ENCODE results near the gene RASA4B.
"Not testable (repeated sequence)": the region's sequence is repeated elsewhere in the genome, so short reads cannot be mapped to it uniquely, and the experiment has no call there.

RASA4B gene

DNA sequence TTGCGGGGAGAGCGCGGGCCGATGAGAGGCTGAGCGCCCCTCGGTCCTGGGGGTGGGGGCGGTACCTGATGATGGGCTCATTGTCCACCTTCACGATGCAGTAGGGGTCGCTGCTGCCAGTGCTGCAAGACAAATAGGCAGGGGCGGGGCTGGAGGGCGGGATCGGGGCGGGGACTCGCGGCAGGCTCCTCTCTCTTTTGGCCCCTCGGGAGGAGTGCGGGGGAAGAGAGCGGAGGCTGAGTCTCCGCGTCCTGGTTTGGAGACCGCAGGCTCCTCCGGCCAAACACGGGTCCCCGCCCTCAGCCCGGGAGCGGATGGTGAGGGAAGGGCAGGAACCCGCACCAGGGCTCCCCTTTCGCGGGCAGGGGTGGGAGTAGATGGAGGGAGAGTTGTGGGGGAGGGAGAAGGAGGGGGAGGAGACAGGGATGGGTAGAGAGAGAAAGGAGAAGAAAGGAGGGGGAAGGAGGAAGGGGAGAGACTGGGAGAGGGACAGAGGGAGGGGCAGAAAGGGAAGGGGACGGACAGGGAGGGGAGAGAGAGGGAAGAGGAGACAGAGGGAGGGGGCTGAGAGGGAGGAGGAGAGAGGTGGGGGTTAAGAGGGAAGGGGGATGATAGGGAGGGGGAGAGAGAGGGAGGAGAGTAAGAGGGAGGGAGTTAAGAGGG, 5.6 kb downstream of the RASA4B start:
- not testable (repeated sequence) for DNase-seq (ENCODE audit: low read depth in 2 of 2)

DNA sequence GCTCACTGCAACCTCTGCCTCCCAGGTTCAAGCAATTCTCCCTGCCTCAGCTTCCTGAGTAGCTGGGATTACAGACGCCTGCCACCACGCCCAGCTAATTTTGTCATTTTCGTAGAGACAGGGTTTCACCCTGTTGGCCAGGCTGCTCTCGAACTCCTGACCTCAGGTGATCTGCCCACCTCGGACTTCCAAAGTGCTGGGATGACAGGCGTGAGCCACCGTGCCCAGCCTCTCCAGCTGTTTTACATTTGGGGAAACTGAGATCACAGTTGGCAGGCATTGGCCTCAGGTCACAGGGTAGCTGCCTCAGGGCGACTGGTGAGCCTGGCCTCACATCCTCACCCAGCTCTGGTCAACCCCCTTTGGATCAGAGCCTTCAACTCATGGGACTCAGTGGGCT, 7.0 kb downstream of the RASA4B start:
- DNase-seq (ENCODE audit: low read depth in 2 of 2), result not testable (repeated sequence)

DNA sequence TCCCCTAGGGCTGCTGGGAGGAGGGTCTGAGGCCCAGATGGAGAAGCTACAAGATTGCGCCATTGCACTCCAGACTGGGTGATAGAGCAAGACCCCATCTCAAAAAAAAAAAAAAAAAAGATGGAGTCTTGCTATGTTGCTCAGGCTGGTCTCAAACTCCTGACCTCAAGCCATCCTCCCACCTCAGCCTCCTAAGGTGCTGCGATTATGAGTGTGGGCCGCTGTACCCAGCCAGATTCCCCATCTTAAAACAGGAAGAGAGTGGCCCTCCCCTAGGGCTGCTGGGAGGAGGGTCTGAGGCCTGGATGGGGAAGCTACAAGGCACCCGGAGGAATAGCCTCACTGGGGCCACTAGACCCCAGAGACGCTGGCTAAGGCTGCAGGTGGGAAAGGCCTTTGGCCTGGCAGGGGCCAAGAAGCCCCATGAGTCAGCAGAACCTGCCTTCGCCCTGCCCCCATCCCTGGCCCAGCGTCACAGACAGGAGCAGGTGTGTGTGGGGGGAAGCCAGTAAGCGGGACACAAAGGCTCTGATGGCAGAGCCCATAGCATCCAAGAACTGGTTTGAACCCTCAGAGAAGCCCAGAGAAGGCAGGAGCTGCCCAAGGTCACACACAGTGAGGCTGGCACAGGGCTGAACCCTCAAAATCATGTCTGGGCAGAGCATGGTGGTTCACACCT, 10.0 kb downstream of the RASA4B start:
- not testable (repeated sequence) for DNase-seq (ENCODE audit: low read depth in 2 of 2)

DNA sequence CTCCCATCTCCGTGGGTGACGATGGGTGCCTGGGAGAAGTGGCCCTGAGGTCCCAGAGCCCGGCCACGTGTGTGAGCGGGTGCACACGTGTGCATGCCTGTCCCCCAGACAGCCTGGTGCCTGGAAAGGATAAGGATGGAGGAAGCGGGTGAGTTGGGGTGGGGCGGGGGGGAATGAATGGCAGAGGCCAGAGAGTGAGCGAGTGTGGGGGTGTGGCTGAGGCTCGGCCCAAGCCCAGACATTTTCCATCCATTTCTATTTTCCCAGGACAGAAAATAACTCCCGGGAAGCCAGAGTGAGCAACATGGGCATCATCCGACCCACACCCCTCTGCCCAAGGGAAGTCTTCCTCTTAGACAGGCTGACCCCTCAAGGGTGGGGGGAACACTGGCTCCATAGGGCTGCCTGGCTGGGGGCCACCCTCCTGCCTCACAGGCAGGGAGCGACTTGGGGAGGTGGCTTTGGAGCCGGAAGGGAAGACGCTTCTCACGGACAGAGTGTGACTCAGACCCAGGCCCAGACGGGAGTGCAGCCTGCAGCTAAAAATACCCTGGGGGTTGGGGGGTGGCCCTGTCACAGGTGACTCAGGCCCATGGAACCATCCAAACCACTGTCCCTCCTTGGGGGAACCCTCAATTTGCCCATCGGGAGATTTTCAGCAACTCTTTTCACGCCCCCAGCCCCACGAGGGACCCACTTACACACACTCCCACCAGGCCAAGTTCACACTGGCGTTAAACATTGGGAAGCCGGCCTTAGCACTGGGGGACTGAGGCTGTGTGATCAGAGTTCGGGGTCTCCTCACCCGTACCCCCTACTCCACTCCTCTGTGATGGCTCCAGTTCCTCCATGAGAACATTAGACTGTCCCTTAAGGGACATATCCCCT, 12.0 kb downstream of the RASA4B start:
- not testable (repeated sequence) for DNase-seq (ENCODE audit: low read depth in 2 of 2)

DNA sequence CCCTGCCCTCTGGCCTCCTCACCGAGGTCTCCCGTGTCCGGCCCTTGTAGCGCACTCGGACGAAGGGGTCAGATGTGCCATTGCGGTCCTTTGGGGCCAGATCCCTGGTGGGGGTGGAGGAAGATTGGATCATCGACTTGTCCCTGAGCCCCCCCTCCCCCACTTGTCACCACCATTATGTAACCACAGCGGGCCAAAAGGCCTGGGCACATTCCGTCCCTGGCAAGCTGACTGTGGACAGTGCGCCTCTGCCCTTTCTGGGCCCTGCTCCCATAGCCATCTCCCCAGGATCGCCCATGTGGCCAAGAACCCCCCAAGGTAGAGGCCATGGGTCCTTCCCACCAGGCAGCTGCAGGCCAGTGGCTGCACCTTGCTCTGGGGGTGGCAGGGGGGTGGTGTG, 14.4 kb downstream of the RASA4B start:
- DNase-seq (ENCODE audit: low read depth in 2 of 2), result not testable (repeated sequence)

DNA sequence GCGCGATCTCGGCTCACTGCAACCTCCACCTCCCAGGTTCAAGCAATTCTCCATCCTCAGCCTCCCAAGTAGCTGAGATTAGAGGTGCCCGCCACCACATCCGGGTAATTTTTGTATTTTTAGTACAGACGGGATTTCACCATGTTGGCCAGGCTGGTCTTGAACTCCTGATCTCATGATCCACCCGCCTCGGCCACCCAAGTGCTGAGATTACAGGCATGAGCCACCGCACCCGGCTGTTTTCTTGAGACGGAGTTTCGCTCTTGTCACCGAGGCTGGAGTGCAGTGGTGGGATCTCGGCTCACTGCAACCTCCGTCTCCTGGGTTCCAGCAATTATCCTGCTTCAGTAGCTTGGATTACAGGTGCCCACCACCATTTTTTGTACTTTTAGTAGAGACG, 19.3 kb downstream of the RASA4B start:
- DNase-seq (ENCODE audit: low read depth in 2 of 2), result not testable (repeated sequence)

DNA sequence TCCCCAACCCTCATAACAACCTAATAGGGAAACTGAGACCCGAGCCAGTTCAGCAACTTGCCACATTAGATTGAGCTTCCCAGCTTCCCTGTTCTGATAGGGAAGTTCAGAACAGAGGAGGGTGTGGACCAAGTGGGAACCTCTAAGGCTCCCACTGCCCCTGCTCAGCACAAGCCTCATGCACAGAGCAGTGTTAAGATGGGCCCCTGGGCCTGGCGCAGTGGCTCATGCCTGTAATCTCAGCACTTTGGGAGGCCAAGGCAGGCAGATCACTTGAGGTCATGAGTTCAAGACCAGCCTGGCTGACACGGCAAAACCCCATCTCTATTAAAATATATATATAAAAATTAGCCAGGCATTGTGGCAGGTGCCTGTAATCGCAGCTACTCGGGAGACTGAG, 20.3 kb downstream of the RASA4B start:
- DNase-seq (ENCODE audit: low read depth in 2 of 2), result not testable (repeated sequence)

DNA sequence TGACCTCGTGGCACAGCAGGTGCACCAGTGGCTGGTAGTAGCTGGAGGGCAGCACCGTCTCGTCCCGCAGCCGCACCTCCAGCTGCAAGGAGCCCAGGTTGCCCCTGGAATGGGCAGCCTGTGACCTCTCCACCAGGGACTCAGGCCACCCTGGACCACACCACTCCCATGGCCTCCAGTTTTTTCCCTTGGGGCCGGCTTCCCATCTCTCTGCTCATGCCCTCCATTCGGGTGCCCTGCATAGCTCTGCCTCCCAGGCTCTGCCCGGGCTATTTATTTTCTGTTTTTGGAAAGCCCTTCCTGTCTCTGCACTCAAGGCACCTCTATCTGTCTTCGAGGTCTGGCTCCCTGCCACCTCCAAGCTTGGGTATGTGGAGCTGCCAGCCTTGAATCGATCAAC, 20.7 kb downstream of the RASA4B start:
- DNase-seq (ENCODE audit: low read depth in 2 of 2), result not testable (repeated sequence)

DNA sequence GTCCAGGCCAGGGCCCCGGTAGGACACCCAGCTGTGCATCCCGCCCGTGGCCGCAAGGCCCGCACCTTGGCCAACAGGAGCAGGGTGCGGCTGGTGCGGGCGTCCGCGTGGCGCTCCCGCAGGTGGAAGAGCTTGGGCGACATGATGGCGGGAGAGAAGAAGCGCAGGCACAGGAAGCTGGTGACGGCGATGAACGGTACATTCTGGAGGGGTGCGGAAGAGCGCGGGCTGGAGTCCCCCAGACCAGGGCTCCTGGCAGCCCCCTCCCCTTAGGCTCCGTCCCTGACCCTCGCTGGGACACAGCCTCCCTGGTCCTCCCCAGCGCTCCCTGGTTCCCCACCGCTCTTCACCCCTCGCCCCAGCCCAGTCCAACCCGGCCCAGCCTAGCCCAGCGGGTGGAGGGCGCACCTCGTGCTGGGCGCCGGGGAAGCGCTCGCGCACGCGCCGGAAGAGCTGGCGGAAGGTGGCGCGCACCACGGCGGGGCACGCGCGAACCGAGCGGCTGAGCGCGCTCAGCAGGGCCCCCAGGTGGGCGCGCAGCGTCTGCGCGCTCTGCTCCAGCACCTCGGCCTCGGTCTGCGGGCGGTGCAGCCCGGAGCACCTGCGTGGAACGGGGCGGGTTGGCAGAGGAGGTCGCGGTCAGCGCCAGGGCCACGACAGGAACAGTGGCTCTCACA, 23.0 kb downstream of the RASA4B start:
- DNase-seq (ENCODE audit: low read depth in 2 of 2), result not testable (repeated sequence)

DNA sequence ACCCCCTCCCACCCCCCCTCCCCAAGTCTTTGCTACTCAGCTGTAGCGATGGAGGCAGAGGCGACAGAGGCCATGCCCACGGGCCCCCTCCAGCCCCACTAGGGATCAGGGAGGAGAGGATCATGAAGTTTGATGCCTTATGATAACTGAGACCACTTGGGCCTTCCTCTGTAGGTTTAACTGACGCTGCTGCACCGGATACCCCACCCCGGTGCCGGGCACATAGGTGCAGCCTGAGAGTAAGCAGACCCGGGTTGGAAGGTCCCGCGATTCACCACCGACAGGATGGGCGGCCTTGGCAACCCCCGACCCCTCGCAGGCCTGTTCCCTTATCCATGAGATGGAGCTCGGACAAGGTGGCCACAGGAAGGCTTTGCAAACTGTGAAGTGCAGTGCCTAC, 23.6 kb downstream of the RASA4B start:
- DNase-seq (ENCODE audit: low read depth in 2 of 2), result not testable (repeated sequence)

DNA sequence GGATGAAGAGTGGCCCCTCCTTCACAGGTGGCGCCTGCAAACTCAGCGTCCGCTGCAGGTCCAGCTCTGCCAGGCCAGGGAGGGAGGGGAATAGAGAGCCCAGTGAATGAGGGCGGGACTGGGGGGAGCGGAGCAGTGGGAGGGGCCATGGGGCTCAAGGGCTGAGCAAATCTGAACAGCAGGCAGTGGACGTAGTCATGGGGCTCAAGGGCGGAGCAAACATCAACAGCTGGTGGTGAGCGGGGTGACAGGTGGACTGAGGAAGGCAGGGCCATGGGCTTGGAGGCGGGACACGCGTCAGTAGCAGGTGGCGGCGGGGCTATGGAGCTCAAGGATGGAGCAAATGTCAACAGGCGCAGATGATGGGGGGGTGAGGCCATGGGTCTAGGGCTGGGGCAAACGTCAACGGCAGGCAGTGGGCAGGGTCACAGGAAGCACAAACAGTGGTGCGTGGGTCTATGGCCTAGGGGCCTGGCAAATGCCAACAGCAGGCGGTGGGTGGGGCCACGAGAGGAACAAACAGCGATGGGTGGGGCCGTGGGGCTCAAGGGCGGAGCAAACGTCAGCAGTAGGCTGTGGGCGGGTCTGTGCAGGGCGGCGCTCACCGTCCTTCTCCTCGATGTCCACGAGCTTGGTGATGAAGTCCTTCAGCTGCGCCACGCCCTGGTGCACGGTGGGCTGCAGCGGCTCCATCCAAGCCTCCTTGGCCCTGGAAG, 24.2 kb downstream of the RASA4B start:
- DNase-seq (ENCODE audit: low read depth in 2 of 2), result not testable (repeated sequence)

DNA sequence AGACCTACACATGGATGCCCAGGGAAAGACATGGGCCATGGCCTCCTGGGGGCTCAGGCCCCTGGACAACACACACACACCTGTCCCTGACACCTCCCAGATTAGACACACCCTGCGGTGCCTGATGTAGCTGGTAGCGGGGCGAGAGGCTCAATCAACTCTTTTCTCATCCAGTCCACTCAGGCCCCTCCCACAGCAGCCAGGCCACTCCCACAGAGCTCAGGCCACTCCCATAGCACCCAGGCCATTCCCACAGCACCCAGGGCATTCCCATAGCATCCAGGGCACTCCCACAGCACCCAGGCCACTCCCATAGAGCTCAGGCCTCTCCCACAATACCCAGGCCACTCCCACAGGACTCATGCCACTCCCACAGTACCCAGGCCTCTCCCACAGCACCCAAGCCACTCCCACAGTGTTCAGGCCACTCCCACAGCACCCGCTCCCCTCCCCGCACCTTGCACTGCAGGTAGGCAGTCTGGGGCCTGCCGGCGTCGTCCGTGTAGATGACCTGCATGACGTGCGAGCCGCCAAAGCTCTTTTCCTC, 27.0 kb downstream of the RASA4B start:
- DNase-seq (ENCODE audit: low read depth in 2 of 2), result peak in 1 of 2 donors; percentile 54

DNA sequence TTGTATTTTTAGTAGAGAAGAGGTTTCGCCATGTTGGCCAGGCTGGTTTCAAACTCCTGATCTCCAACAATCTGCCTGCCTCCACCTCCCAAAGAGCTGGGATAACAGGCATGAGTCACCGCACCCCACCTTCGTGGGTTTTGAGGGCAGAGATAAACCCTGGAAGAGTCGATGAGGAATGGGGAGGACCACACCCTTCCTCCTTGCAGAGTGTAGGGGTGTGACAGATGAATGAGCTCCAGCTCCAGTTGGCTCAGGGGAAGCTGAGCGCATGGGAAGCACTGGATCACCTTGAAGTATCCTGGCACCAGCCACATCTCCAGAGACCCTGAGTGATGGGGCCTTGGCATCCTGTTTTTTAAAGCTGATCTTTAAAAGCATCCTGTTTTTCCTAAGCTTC, 33.3 kb downstream of the RASA4B start:
- DNase-seq (ENCODE audit: low read depth in 2 of 2), result not testable (repeated sequence)

DNA sequence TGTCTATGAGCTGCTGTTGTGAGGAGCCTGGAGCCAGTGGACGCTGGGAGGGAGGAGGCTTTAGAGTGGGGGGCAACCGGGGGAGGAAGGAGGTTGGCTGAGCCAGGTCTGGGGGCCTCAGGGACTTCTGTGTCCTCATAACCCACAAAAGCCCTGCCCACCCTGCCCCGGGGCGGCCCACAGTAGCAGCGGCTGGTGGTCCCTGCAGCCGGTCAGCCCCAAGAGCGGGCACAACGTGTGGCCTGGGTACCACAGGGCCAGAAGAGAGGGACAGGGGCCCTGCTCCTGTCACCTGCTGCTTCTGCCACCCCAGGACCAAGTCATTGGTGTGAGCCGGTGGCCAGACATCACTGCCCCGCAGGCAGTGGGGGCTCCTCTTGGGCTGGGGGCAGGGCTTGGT, 35.6 kb downstream of the RASA4B start:
- DNase-seq (ENCODE audit: low read depth in 2 of 2), result not testable (repeated sequence)

DNA sequence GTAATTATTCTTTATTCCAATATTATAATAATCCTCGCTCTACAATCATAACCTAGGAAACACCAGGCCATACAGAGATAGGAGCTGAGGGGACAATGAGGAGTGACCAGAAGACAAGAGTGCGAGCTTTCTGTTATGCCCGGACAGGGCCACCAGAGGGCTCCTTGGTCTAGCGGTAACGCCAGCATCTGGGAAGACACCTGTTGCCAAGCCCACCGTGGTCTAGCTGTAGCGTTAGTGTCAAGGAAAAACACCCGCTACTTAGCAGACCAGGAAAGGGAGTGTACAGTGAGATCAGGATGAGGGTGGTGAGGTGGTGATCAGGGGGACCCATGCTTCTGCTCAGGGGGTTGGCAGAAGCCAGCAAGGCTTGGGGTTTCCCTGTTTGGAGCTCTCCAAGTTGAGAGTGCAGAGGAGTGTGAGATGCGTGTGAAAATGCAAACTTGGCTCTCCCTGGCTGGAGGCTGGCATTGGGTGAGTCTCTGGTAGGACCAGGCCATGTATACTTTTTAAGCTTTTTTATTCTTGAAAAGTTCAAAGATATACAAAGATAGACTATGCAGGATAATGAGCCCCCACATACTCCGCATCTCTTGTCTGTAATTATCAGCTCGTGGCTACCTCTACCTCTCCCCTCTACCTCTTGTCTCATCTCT, 37.5 kb downstream of the RASA4B start:
- DNase-seq (ENCODE audit: low read depth in 2 of 2), result not testable (repeated sequence)

DNA sequence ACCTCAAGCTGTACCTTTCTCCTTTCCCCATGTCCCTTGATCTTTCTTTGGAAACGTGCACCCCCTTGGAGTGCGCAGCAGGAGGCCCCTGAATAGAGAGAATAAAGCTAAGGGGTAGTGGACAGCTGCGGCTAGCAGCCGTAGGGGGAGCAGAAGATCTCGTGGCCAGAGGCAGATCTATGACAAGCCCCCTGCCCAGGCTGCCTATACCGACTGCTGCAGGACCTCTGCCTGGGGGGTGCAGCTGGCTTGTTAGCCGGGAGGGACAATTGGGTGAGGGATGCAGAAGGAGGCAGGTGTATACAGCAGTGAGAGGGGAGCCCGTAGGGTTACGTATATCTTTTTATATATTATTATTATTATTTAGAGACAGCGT, 38.4 kb downstream of the RASA4B start:
- DNase-seq (ENCODE audit: low read depth in 2 of 2), result not testable (repeated sequence)

DNA sequence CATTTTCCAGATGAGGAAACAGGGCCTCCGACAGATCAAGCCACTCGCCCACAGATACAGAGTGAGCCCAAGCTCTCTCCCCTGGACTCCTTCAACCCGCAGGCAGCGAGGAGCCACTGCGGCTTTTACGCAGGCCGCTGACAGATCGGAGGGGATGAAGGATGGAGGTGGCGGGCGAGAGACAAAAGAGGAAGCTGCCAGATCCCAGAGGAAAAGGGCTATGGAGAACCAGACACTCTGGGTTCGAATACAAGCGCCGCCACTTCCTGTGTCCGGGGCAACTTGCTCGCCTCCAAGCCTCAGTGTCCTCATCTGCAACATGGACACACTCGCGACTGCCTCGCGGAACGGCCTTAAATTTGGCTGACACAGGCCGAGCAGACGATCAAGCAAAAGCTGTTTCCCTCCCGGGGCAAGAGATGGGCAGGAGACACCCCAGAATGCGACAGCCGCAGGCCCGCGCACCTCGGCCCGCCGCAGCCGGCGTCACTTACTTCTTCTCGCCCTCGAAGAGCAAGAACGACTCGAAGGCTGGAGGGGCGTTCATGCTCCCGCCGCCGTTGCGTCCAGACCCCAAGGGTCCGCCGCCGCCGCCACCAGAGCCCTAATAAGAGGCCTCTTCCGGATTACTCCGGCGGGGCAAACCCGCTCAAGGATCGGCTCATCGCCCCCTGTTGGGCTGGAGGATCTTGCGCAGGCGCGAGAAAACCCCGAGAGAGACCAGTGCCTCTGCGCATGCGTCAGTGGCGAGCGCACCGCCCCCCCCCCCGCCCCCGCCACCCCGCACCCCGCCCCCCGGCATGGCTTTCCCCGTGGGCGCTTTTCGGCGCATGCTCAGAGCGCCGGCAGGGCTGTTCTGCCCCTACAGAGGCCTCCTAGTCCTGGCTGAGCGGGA, 39.0 kb downstream of the RASA4B start, which contains the start of gene POLR2J:
Gene POLR2J, minus strand, starts transcription at position 609 of the 895 bp plus-strand sequence. Its CDS starts 62 bp downstream, at position 547.
- DNase-seq (ENCODE audit: low read depth in 2 of 2), result peak; percentile 77 to 79

DNA sequence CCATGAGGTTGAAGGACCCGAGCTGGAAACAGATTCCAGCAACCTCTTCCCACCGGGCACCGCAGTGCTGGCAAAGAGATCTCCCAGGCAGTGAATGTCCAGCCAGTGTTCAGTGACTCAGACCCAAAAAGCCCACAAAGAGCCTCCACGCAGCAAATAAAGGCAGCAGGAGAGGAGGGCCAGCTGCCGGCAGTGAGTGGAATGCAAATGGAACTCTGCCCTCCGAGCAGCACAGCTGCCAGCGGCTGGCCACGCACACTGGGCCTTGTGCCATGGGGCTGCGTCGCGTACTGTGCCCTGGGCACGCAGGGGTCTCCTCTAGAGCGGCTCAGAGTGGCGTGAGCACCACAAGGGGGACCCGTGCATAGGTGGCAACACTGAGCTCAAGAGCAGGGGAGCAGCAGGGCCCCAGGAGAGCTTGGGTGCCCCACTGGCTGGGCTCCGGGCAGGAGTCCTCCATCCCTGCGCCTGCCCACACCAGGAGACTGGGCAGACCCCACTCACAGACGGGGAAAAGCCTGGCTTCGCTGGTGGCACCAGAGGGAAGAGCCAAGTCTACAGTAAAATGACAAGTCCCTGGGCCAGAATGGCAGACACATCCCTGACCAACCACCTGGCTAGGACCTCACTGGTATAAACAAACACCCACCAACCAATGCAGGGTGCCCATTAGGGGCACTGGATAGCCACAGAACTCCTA, 42.7 kb downstream of the RASA4B start:
- not testable (repeated sequence) for DNase-seq (ENCODE audit: low read depth in 2 of 2)
